GM19452 (cell line): Measurements from ENCODE around the gene ALPK3.

ENCODE experiments used
- ATAC-seq: cut with Tn5 transposase; IDR thresholded peaks from one replicate; pipeline ENCODE4 v1.9.1; 2021; ENCODE audit not compliant: unreplicated experiment

ALPK3 gene

DNA sequence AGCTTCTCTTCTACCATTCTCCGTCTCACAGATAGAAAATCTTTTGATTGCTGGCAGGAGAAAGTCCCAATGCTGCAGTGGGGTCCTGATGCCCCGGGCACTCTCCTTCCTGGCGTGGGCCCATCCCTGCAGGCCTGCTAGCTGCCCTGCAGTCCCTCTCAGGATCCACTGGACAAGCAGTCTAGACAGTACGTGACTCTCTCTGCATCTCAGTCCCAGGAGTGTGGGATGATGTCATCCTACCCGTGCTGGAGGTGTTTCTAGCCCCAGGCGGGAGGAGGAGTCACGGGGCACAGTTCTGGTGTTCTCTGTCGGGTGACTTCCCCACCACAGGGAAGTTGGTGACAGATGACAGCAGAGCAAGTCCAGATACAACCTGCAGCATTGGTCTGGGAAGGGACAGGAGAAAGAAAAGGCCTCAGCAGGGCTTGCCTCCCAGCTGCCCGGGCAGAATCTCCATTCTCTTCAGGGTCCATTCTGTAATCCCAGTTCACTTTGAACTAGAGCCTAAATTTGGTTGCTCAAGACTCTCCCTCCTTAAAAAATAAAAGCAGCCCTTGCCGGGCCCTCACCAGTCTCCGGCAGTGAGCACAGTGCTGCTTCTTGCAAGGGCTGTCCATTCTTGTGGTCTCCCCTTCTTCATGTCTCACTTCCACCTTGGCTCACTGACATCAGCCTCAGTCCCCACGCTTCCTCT lies 97.9 kb downstream of the ALPK3 start:
- peak; percentile 96 for ATAC-seq

DNA sequence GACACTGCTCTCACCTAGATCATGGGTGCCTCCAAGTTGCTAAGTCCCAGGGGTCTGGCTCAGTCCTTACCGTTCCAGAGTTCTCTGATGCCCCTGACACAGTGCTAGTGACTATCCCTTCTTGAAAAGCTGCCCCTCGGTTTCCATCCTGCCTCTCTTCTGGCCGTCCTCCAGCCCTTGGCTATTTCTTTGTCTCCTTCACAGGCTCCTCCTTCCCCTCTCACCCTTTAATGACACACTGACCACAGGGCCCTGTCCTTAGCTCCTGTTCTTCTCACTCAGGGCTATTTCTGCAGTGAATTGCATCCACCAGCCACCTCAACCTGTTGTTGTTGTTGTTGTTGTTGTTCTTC lies 98.4 kb downstream of the ALPK3 start:
- ATAC-seq, result no peak

DNA sequence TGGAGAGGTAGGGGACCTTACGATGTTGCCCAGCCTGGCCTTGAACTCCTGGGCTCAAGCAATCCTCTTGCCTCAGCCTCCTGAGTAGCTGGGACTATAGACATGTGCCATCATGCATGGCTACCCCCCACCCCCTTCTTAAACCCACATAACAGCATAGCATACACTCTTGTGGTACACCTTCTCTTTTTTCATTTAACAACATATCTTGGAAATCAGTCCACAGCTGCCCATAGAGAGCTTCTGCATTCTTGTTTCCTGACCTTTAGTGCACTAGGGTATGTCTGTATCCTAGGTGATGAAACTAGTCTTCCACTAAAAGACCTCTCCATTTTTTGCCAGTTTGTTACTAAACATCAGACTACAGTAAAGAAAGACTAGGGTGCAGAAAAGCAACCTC lies 100.3 kb downstream of the ALPK3 start:
- no peak for ATAC-seq

DNA sequence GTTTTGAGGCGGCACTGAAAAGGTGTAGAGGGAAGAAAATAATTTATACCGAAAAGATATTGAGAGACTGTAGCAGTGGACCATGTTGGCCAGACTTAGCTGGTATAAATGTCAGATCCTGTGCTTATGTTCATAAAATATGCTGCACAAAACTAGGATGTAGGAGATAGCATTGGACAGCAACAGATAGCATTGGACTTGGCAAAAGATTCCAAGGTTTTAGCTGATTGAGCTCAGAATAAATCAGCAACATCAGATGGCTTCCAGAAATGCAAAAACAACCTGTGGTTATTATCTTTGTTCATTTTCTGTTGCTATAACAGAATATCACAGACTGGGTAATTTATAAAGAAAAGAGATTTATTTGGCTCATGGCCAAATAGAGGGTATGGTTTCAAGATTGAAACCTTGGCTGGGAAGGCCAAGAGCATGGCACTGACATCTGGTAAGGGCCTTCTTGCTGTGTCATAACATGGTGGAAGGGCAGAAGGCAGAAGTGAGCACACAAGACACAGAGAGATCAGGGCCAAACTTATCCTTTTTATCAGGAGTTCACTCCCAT lies 102.0 kb downstream of the ALPK3 start:
- no peak for ATAC-seq

DNA sequence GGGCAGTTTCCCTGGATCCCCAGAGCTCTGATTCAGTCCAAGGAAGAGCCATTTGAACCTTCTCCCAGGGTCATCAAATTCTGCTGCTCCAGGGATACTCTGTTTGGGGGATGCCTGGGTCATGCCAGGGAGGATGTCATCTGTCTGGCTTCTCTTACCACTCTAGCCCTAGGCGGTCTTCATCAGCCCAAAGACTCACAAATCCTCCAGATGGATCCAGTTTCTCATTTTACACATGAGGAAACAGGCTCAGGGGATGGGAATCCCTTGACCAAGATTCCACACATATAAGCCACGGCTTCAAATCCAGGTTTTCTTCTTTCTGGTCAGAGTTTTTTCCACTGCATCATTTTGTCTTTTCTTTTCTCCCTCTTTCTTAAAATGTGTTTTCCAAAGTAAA lies 104.0 kb downstream of the ALPK3 start:
- ATAC-seq, result no peak

DNA sequence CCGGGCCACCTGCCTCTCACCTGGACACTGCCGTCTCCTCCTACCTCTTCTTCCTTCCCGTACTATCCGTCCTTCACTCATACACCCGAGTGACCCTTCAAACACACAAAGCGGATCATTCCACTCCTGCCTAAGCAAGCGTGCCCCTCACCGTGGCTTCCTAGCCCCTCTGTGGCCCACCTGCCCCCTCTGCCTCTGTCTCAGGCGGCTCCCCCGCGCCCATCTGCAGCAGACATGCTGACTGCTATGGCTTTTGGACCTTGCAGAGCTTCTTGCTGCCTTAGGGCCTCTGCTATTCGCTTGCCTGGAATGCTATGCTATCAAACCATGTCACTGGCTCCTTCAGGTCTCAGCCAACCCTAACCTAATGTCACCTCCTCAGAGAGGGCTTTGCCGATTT lies 105.4 kb downstream of the ALPK3 start:
- ATAC-seq, result no peak
